GM19397 (cell line): ENCODE results near the gene S1PR3.

Source experiments
- ATAC-seq: cut with Tn5 transposase; IDR thresholded peaks from one replicate; pipeline ENCODE4 v1.9.1; 2021; ENCODE audit warnings: mild to moderate bottlenecking, moderate library complexity; ENCODE audit not compliant: unreplicated experiment

The S1PR3 gene

GRCh38 chr9:89032661-89033060 is 41.4 kb downstream of the S1PR3 start:
- ATAC-seq: no peak

- no peak for ATAC-seq
Observed at GRCh38 chr9:89036383-89036782, 45.1 kb downstream of the S1PR3 start.

- ATAC-seq: no peak
Observed at GRCh38 chr9:89036891-89037290, 45.6 kb downstream of the S1PR3 start.

- no peak for ATAC-seq
Observed at GRCh38 chr9:89037346-89037745, 46.1 kb downstream of the S1PR3 start.

GRCh38 chr9:89037891-89038290 is 46.6 kb downstream of the S1PR3 start:
- ATAC-seq: no peak

- ATAC-seq: no peak
Observed at GRCh38 chr9:89038382-89039103, 47.3 kb downstream of the S1PR3 start.

- no peak for ATAC-seq
Observed at GRCh38 chr9:89039104-89039465, 47.8 kb downstream of the S1PR3 start.

- ATAC-seq: no peak
Observed at GRCh38 chr9:89039664-89040063, 48.4 kb downstream of the S1PR3 start.

GRCh38 chr9:89042984-89043383 is 51.7 kb downstream of the S1PR3 start:
- ATAC-seq: no peak

- no peak for ATAC-seq
Observed at GRCh38 chr9:89044104-89044503, 52.8 kb downstream of the S1PR3 start.

- no peak for ATAC-seq
Observed at GRCh38 chr9:89044881-89045280, 53.6 kb downstream of the S1PR3 start.

GRCh38 chr9:89046832-89047231 is 55.6 kb downstream of the S1PR3 start:
- no peak for ATAC-seq

GRCh38 chr9:89047667-89048066 is 56.4 kb downstream of the S1PR3 start:
- ATAC-seq: no peak

GRCh38 chr9:89048616-89049015 is 57.3 kb downstream of the S1PR3 start:
- no peak for ATAC-seq

GRCh38 chr9:89049646-89050045 is 58.4 kb downstream of the S1PR3 start:
- no peak for ATAC-seq

GRCh38 chr9:89051421-89052025 is 60.3 kb downstream of the S1PR3 start:
- ATAC-seq: no peak

- ATAC-seq: no peak
Observed at GRCh38 chr9:89052470-89053097, 61.3 kb downstream of the S1PR3 start.

GRCh38 chr9:89053301-89053700 is 62.0 kb downstream of the S1PR3 start:
- ATAC-seq: no peak
